Neural cell (in vitro differentiated cells): Measurements from ENCODE around the gene PLA2G2F. TPM values are rescaled to one million over a fixed set of nuclear protein-coding genes. Genes with fewer than 3 reads are reported as not detected.

Experiments
- H2AFZ ChIP-seq: fragments of 200-600, 300-800 bp; sonication (generic), shearing (Covaris generic); 2 replicates; pipeline ENCODE4 v1.6.0; 2014; ENCODE audit warnings: low read depth, mild to moderate bottlenecking, antibody characterized with exemption, low read length, moderate library complexity
- H3F3A ChIP-seq: fragments of 200-600 bp; shearing (Covaris generic); 2 replicates; pipeline ENCODE4 v1.6.1; 2016; ENCODE audit warnings: mild to moderate bottlenecking, moderate library complexity, mixed read lengths, antibody characterized with exemption, low read length; ENCODE audit not compliant: insufficient read depth, poor library complexity, severe bottlenecking
- H3K27ac ChIP-seq: fragments of 200-600, 300-800 bp; sonication (generic), shearing (Covaris generic); 2 replicates; pipeline ENCODE4 v1.5.1; 2014; ENCODE audit warnings: mild to moderate bottlenecking, low read length, moderate library complexity
- H3K27me3 ChIP-seq: fragments of 300-800, 200-600 bp; sonication (generic), shearing (Covaris generic); 2 replicates; pipeline ENCODE4 v1.6.0; 2014; ENCODE audit warnings: mild to moderate bottlenecking, low read depth, low read length, moderate library complexity; ENCODE audit not compliant: insufficient read depth
- H3K36me3 ChIP-seq: fragments of 300-800, 200-600 bp; sonication (generic), shearing (Covaris generic); 2 replicates; pipeline ENCODE4 v1.5.1; 2014; ENCODE audit warnings: mild to moderate bottlenecking, antibody characterized with exemption, low read length, moderate library complexity; ENCODE audit not compliant: insufficient read depth
- H3K4me2 ChIP-seq: fragments of 300-800, 200-600 bp; sonication (generic), shearing (Covaris generic); 2 replicates; pipeline ENCODE4 v1.6.0; 2014; ENCODE audit warnings: mild to moderate bottlenecking, low read length
- H3K4me3 ChIP-seq: fragments of 300-800, 200-600 bp; sonication (generic), shearing (Covaris generic); 2 replicates; pipeline ENCODE4 v1.5.1; 2014; ENCODE audit warnings: mild to moderate bottlenecking, low read length, moderate library complexity
- H3K79me2 ChIP-seq: fragments of 200-600 bp; shearing (Covaris generic); replicated peaks from 2 replicates; pipeline ENCODE4 v1.6.0; 2014; ENCODE audit warnings: mild to moderate bottlenecking, low read length, moderate library complexity; ENCODE audit not compliant: insufficient read depth
- H3K9ac ChIP-seq: fragments of 300-800, 200-600 bp; sonication (generic), shearing (Covaris generic); 2 replicates; pipeline ENCODE4 v1.6.1; 2016; ENCODE audit warnings: mild to moderate bottlenecking, low read length, mixed read lengths
- H3K9me2 ChIP-seq: fragments of 200-600 bp; shearing (Covaris generic); 2 replicates; pipeline ENCODE4 v1.6.1; 2016; ENCODE audit warnings: mild to moderate bottlenecking, low read length, mixed read lengths; ENCODE audit not compliant: insufficient read depth
- H3K9me3 ChIP-seq: fragments of 200-600, 300-800 bp; sonication (generic), shearing (Covaris generic); 2 replicates; pipeline ENCODE4 v1.6.1; 2016; ENCODE audit warnings: mild to moderate bottlenecking, mixed run types, low read length, moderate library complexity, mixed read lengths
- H4K20me1 ChIP-seq: fragments of 200-600 bp; shearing (Covaris generic); 2 replicates; pipeline ENCODE4 v1.6.1; 2016; ENCODE audit warnings: mild to moderate bottlenecking, mixed run types; ENCODE audit not compliant: insufficient read depth
- CTCF ChIP-seq: fragments of 450-650 bp; IDR thresholded peaks from 2 replicates; pipeline ENCODE4 v1.5.1; 2014; ENCODE audit warnings: antibody characterized with exemption, mild to moderate bottlenecking, moderate library complexity; ENCODE audit not compliant: poor library complexity, severe bottlenecking
- EP300 ChIP-seq: fragments of 450-650 bp; conservative IDR thresholded peaks from 2 replicates; pipeline ENCODE4 v1.6.1; 2014; ENCODE audit warnings: antibody characterized with exemption, mild to moderate bottlenecking, moderate library complexity; ENCODE audit not compliant: poor library complexity, severe bottlenecking
- EZH2 ChIP-seq: fragments of 200-600, 300-800 bp; shearing (Covaris generic), sonication (generic); IDR thresholded peaks from 2 replicates; pipeline ENCODE4 v1.6.1; 2014; ENCODE audit warnings: antibody characterized with exemption, low read length, borderline replicate concordance, mild to moderate bottlenecking; ENCODE audit not compliant: insufficient read depth, poor library complexity, severe bottlenecking
- MXI1 ChIP-seq: fragments of 450-650 bp; conservative IDR thresholded peaks from 2 replicates; pipeline ENCODE4 v1.6.1; 2014; ENCODE audit warnings: antibody characterized with exemption, mild to moderate bottlenecking; ENCODE audit not compliant: poor library complexity, severe bottlenecking
- POLR2AphosphoS5 ChIP-seq: IDR thresholded peaks from 2 replicates; pipeline ENCODE4 v1.6.1; 2012
- RAD21 ChIP-seq: fragments of 450-650 bp; conservative IDR thresholded peaks from 2 replicates; pipeline ENCODE4 v1.6.1; 2014; ENCODE audit warnings: antibody characterized with exemption, mild to moderate bottlenecking, moderate library complexity
- REST ChIP-seq: IDR thresholded peaks from 2 replicates; pipeline ENCODE4 v1.6.1; 2012; ENCODE audit warnings: borderline replicate concordance
- SMC3 ChIP-seq: fragments of 450-650 bp; conservative IDR thresholded peaks from 2 replicates; pipeline ENCODE4 v1.6.1; 2014; ENCODE audit warnings: antibody characterized with exemption, mild to moderate bottlenecking, moderate library complexity; ENCODE audit not compliant: poor library complexity
- TAF1 ChIP-seq: IDR thresholded peaks from 2 replicates; pipeline ENCODE4 v1.6.1; 2012; ENCODE audit warnings: low read depth
- polyA plus RNA-seq: library from polyadenylated mRNA; depleted of rRNA; stranded (reverse); fragments of >200 nt; gene quantifications from 2 replicates; pipeline ENCODE4 v1.2.3, GENCODE V29; 2014

The PLA2G2F gene
- polyA plus RNA-seq, 1 donor from 2014 or later: not detected

GRCh38 chr1:20190256-20191160 lies 51.4 kb downstream of the PLA2G2F start:
- Histone ChIP-seq H3K4me3 (no peak overlapping the region), H3K9ac (no peak overlapping the region), H3K27ac (no peak overlapping the region), H4K20me1 (no peaks in the 10 kb centered on the region), H2AFZ (no peak overlapping the region), H3K79me2 (no peaks in the 10 kb centered on the region), H3K27me3 (no peaks in the 10 kb centered on the region), H3K9me2 (no peaks in the 10 kb centered on the region), H3F3A (no peaks in the 10 kb centered on the region), H3K36me3 (no peaks in the 10 kb centered on the region), H3K4me2 (no peak overlapping the region), H3K9me3 (no peaks in the 10 kb centered on the region)
- TF ChIP-seq CTCF (no peak), SMC3 (no peak), TAF1 (no peak), POLR2AphosphoS5 (no peak), EP300 (no peak), EZH2 (no peak), REST (no peak), RAD21 (no peak)

GRCh38 chr1:20191266-20191825 lies 52.2 kb downstream of the PLA2G2F start:
- Histone ChIP-seq H3K9ac (no peak overlapping the region), H3F3A (no peaks in the 10 kb centered on the region), H3K4me3 (no peak overlapping the region), H3K36me3 (no peaks in the 10 kb centered on the region), H3K79me2 (no peaks in the 10 kb centered on the region), H4K20me1 (no peaks in the 10 kb centered on the region), H2AFZ (no peak overlapping the region), H3K9me3 (no peaks in the 10 kb centered on the region), H3K4me2 (no peak overlapping the region), H3K27me3 (no peaks in the 10 kb centered on the region), H3K9me2 (no peaks in the 10 kb centered on the region), H3K27ac (no peak overlapping the region)
- TF ChIP-seq EP300 (no peak), MXI1 (no peak), SMC3 (no peak), RAD21 (no peak), REST (no peak), POLR2AphosphoS5 (no peak), TAF1 (no peak), EZH2 (no peak), CTCF (no peak)
